Spleen (tissue), 7 donors: ENCODE measurements around the gene TBC1D10B.

Source experiments
- POLR2AphosphoS5 ChIP-seq, 3 donors: sonication (generic); formaldehyde crosslinking; IDR thresholded peaks; one replicate each; pipeline ENCODE4 v1.5.1; 2017; ENCODE audit warnings: antibody characterized with exemption in 3 of 3
- TF ChIP-seq, protein P1 (sequence below), 11 experiments: fragments of 200-600 bp in 7 of 11; fragments of 450-650 bp in 4 of 11; sonication (generic) in 4 of 11; IDR thresholded peaks in 8 of 11; conservative IDR thresholded peaks in 3 of 11; 1 replicate in 7 of 11; 2 replicates in 4 of 11; pipeline versions ENCODE4 v1.4.0 to v1.8.0; 2016 to 2021; ENCODE audit warnings: antibody characterized with exemption in 11 of 11, inconsistent platforms in 4 of 11, mild to moderate bottlenecking in 1 of 11
- donor health status: DM: no; HTN: no; CAD: no; lungs with moderate emphysema.
- donor health status: DM: no; HTN: no; CAD: no.
- donor health status: DM: no; HTN: no; CAD: no.

DNA sequence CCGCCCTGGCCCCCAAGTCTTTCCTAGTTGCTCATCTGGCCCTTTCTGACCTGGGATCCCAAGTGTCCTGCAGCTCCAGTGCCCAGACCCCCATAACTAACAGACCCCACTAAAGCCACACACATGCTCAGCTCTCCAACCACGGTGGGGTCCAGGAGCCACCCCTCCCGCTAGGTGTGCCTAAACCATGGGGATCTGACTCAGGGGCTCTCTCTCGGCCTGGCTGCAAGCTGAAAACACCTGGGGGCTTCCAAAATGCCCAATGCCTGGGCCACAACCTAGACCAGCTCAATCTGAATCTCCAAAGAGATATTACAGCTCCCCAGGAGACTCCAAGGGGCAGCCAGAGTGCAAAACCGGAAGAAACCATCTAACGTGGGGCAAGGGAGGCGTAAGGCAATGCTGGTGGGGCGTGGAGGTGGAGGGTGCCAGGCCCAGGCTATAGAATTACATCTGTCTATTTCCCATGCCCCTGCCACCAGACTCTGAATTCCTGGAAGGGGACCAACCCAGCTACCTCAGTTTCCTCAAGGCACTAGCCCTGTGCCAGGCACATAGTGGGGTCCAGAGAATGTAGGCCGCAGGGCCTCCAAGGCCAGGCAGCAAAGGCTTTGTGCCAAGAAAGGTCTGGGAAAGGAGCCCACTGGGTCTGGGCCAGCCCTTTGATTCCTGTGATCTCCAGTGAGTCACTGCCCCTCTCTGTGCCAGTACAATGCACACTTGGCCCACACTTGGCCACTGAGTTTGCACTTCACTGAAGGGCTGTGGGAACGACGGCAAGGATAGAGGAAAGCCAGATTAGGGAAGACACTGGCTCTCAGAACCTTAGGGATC, 18.5 kb downstream of the TBC1D10B start:
- TF ChIP-seq, protein P1, sequence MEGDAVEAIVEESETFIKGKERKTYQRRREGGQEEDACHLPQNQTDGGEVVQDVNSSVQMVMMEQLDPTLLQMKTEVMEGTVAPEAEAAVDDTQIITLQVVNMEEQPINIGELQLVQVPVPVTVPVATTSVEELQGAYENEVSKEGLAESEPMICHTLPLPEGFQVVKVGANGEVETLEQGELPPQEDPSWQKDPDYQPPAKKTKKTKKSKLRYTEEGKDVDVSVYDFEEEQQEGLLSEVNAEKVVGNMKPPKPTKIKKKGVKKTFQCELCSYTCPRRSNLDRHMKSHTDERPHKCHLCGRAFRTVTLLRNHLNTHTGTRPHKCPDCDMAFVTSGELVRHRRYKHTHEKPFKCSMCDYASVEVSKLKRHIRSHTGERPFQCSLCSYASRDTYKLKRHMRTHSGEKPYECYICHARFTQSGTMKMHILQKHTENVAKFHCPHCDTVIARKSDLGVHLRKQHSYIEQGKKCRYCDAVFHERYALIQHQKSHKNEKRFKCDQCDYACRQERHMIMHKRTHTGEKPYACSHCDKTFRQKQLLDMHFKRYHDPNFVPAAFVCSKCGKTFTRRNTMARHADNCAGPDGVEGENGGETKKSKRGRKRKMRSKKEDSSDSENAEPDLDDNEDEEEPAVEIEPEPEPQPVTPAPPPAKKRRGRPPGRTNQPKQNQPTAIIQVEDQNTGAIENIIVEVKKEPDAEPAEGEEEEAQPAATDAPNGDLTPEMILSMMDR (IDR thresholded peaks at IDR 0.05 in 8 of 11, conservative IDR thresholded peaks at IDR 0.05 in 3 of 11), result no peak
- TF ChIP-seq POLR2AphosphoS5 (IDR thresholded peaks at IDR 0.05), result peak in 2 of 3 donors; percentile 38 to 56
